IMR-90 (cell line): ENCODE data around the gene SLC25A5. TPM values are rescaled to one million over a fixed set of nuclear protein-coding genes. Genes with fewer than 3 reads are reported as not detected.

Experiments
- ATAC-seq: fragments of 200-7000 bp; cut with Tn5 transposase; 2 replicates; pipeline ENCODE4 v1.9.1; 2020; ENCODE audit warnings: low read depth, mild to moderate bottlenecking, moderate library complexity
- BruUV-seq: library from RNA; stranded (reverse); fragments of 400-500 nt; replicated peaks from 2 replicates; lab custom pipeline; 2021; lab: Mats Ljungman, UMichigan
- CTCF ChIA-PET: fragments of 300-600 bp; formaldehyde crosslinking; extraction: SDS; loops from one replicate; lab custom pipeline; 2021; ENCODE audit warnings: antibody characterized with exemption; lab: Yijun Ruan, JAX
- POLR2A ChIA-PET: fragments of 300-600 bp; sonication (Branson Sonifier 250); formaldehyde crosslinking; loops from one replicate; lab custom pipeline; 2022; ENCODE audit warnings: antibody characterized with exemption; ENCODE audit not compliant: unreplicated experiment; lab: Charles Lee
- DNase-seq: peaks from one replicate; pipeline ENCODE4 v3.0.0; 2013
- H2AFZ ChIP-seq: replicated peaks from 2 replicates; pipeline ENCODE3; 2013; ENCODE audit warnings: low read length, mild to moderate bottlenecking; ENCODE audit not compliant: poor library complexity
- H2AK5ac ChIP-seq: 2 replicates; pipeline ENCODE4 v1.6.1; 2013; ENCODE audit warnings: low read depth, low read length, inconsistent platforms
- H2AK9ac ChIP-seq: replicated peaks from 2 replicates; pipeline ENCODE3; 2013; ENCODE audit warnings: mild to moderate bottlenecking, low read depth, low read length, moderate library complexity; ENCODE audit not compliant: poor library complexity
- H2BK120ac ChIP-seq: 2 replicates; pipeline ENCODE4 v1.6.1; 2013; ENCODE audit warnings: low read depth, low read length, inconsistent platforms
- H2BK15ac ChIP-seq: 3 replicates; pipeline ENCODE4 v1.6.1; 2013; ENCODE audit warnings: low read depth, low read length, inconsistent platforms
- H2BK20ac ChIP-seq: 2 replicates; pipeline ENCODE4 v1.6.1; 2013; ENCODE audit warnings: low read depth, mild to moderate bottlenecking, inconsistent platforms, low read length, moderate library complexity
- H2BK5ac ChIP-seq: 2 replicates; pipeline ENCODE4 v1.6.1; 2013; ENCODE audit warnings: mild to moderate bottlenecking, low read depth, low read length, inconsistent platforms; ENCODE audit not compliant: poor library complexity, severe bottlenecking
- H3K14ac ChIP-seq: replicated peaks from 2 replicates; pipeline ENCODE4 v1.6.1; 2013; ENCODE audit warnings: low read depth, low read length, inconsistent platforms
- H3K18ac ChIP-seq: 2 replicates; pipeline ENCODE4 v1.6.1; 2013; ENCODE audit warnings: low read depth, low read length, control low read depth
- H3K23ac ChIP-seq: 2 replicates; pipeline ENCODE4 v1.6.1; 2013; ENCODE audit warnings: low read depth, low read length, inconsistent platforms
- H3K27ac ChIP-seq: 2 replicates; pipeline ENCODE4 v1.5.1; 2013; ENCODE audit warnings: mild to moderate bottlenecking, control low read depth, low read length; ENCODE audit not compliant: insufficient read depth
- H3K27me3 ChIP-seq: 2 replicates; pipeline ENCODE4 v1.6.1; 2013; ENCODE audit warnings: low read length; ENCODE audit not compliant: control insufficient read depth, insufficient read depth
- H3K36me3 ChIP-seq: 2 replicates; pipeline ENCODE4 v1.6.1; 2013; ENCODE audit warnings: low read length, mixed read lengths; ENCODE audit not compliant: control insufficient read depth, insufficient read depth
- H3K4ac ChIP-seq: 2 replicates; pipeline ENCODE4 v1.6.1; 2013; ENCODE audit warnings: low read depth, low read length, inconsistent platforms
- H3K4me1 ChIP-seq: 2 replicates; pipeline ENCODE4 v1.6.1; 2013; ENCODE audit warnings: low read length, mixed read lengths; ENCODE audit not compliant: control insufficient read depth, insufficient read depth
- H3K4me2 ChIP-seq: 2 replicates; pipeline ENCODE4 v1.6.1; 2013; ENCODE audit warnings: low read depth, mild to moderate bottlenecking, control low read depth, low read length, moderate library complexity
- H3K4me3 ChIP-seq: 2 replicates; pipeline ENCODE4 v1.5.1; 2013; ENCODE audit warnings: low read depth, mild to moderate bottlenecking, control low read depth, low read length, moderate library complexity; ENCODE audit not compliant: insufficient read depth
- H3K56ac ChIP-seq: 2 replicates; pipeline ENCODE4 v1.6.1; 2013; ENCODE audit warnings: low read length, inconsistent platforms; ENCODE audit not compliant: insufficient read depth; ENCODE audit errors: extremely low read depth
- H3K79me1 ChIP-seq, 2 experiments: 2 replicates each; pipeline ENCODE4 v1.6.1; 2013; ENCODE audit warnings: low read length in 2 of 2, inconsistent platforms in 1 of 2, low read depth in 1 of 2
- H3K9ac ChIP-seq: 2 replicates; pipeline ENCODE4 v1.6.1; 2013; ENCODE audit warnings: low read depth, low read length, control low read depth
- H3K9me1 ChIP-seq: 2 replicates; pipeline ENCODE4 v1.6.1; 2013; ENCODE audit warnings: low read length, inconsistent platforms; ENCODE audit not compliant: insufficient read depth
- H3K9me3 ChIP-seq: 2 replicates; pipeline ENCODE4 v1.6.1; 2013; ENCODE audit warnings: low read length; ENCODE audit not compliant: control insufficient read depth, insufficient read depth
- H4K20me1 ChIP-seq: 2 replicates; pipeline ENCODE4 v1.6.1; 2013; ENCODE audit warnings: low read length, inconsistent platforms; ENCODE audit not compliant: insufficient read depth
- H4K5ac ChIP-seq: 2 replicates; pipeline ENCODE4 v1.6.1; 2013; ENCODE audit warnings: mild to moderate bottlenecking, low read depth, low read length, control low read depth
- H4K8ac ChIP-seq, 2 experiments: 2 replicates each; pipeline ENCODE4 v1.6.1; 2013; ENCODE audit warnings: low read depth in 2 of 2, low read length in 2 of 2, control low read depth in 1 of 2, inconsistent platforms in 1 of 2
- H4K91ac ChIP-seq: 2 replicates; pipeline ENCODE4 v1.6.1; 2013; ENCODE audit warnings: low read depth, low read length, inconsistent platforms; ENCODE audit not compliant: insufficient read depth
- CEBPB ChIP-seq: IDR thresholded peaks from 2 replicates; pipeline ENCODE4 v1.6.1; 2012; ENCODE audit warnings: low read depth, low read length, improper control_type of control experiment
- CHD1 ChIP-seq: IDR thresholded peaks from 2 replicates; pipeline ENCODE4 v1.6.1; 2012; ENCODE audit warnings: low read depth, low read length, improper control_type of control experiment
- FOS ChIP-seq: fragments of 150-350 bp; IDR thresholded peaks from 2 replicates; pipeline ENCODE4 v1.6.1; 2016; ENCODE audit warnings: low read depth, low read length
- MAFK ChIP-seq: IDR thresholded peaks from 2 replicates; pipeline ENCODE4 v1.6.1; 2012; ENCODE audit warnings: low read depth, low read length, improper control_type of control experiment
- MAZ ChIP-seq: IDR thresholded peaks from 2 replicates; pipeline ENCODE4 v1.6.1; 2012; ENCODE audit warnings: low read depth, mild to moderate bottlenecking, low read length, improper control_type of control experiment, moderate library complexity, borderline replicate concordance
- MXI1 ChIP-seq: IDR thresholded peaks from 2 replicates; pipeline ENCODE4 v1.6.1; 2012; ENCODE audit warnings: low read depth, mild to moderate bottlenecking, low read length, moderate library complexity, borderline replicate concordance
- NFE2L2 ChIP-seq: fragments of 150-350 bp; IDR thresholded peaks from 2 replicates; pipeline ENCODE4 v1.6.1; 2016; ENCODE audit warnings: low read depth, mild to moderate bottlenecking, low read length
- POLR2A ChIP-seq: IDR thresholded peaks from 2 replicates; pipeline ENCODE4 v1.6.1; 2012; ENCODE audit warnings: mild to moderate bottlenecking, low read depth, low read length
- RAD21 ChIP-seq: IDR thresholded peaks from 2 replicates; pipeline ENCODE4 v1.6.1; 2012; ENCODE audit warnings: low read length, improper control_type of control experiment
- USF2 ChIP-seq: fragments of 150-350 bp; IDR thresholded peaks from 2 replicates; pipeline ENCODE4 v1.6.1; 2017; ENCODE audit warnings: mild to moderate bottlenecking, antibody characterized with exemption, low read length, low read depth
- WGBS, 2 experiments: methylation state at CpG; one replicate each; pipeline versions ENCODE4 v1.1.5 to v1.1.7; 2013; ENCODE audit warnings: missing lambda C conversion rate in 2 of 2; ENCODE audit not compliant: insufficient read length in 1 of 2; ENCODE audit errors: extremely low coverage in 2 of 2; 5-methylcytosine and 5-hydroxymethylcytosine counted together
- dilution Hi-C: fragments of 300-500 bp; cut with HindIII; formaldehyde crosslinking; loops from one replicate; pipeline ENCODE4 v1.14.3; 2018; ENCODE audit warnings: low sequenced_read_pairs; ENCODE audit not compliant: unreplicated experiment
- in situ Hi-C: fragments of 300-500 bp; cut with MboI; formaldehyde crosslinking; loops from 3 replicates; pipeline ENCODE4 v1.14.3; 2019; ENCODE audit warnings: low sequenced_read_pairs, inconsistent platforms, mixed read lengths
- intact Hi-C: fragments of 100-400 bp; cut with micrococcal nuclease; formaldehyde crosslinking; loops from 2 replicates; pipeline ENCODE4 v1.10.0; 2022
- polyA plus RNA-seq, 3 experiments: library from polyadenylated mRNA; depleted of rRNA; stranded (reverse); fragments of >200 nt; gene quantifications; 2 replicates each; pipeline ENCODE4 v1.2.3, GENCODE V29; 2012; ENCODE audit warnings: low replicate concordance in 1 of 3
- total RNA-seq: library from RNA; depleted of rRNA; stranded (reverse); fragments of >200 nt; gene quantifications from 2 replicates; pipeline ENCODE4 v1.2.3, GENCODE V29; 2012
- TF ChIP-seq, protein P1 (sequence below): fragments of 150-350 bp; IDR thresholded peaks from 2 replicates; pipeline ENCODE4 v1.6.1; 2016; ENCODE audit warnings: low read depth, mild to moderate bottlenecking, low read length, moderate library complexity, borderline replicate concordance

SLC25A5 gene
- total and polyA plus RNA-seq, 2 of the 4 experiments (the other 2 are of a cell fraction): 216 to 337 TPM

DNA sequence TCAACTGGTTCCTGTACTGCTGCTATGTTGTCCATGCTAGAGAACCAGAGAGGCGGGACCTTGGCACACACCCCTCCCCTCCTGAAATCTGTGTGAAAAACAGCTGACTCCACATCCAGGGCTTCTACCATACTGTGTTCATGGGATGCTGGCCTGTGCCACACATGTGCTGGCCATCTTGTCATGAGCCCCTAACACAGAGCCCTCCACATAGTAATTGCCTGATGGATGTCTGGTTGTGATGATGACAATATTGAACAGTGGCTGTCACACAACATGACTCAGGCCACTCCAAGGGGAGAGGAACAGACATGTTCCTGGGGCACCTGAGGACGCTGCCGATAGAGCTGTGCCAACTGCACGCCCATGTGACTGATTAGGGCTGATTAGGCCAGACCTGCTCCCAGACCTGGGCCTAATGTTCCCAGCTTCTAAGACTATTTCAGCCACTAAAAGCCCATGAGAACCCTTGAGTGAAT is 13.1 kb downstream of the SLC25A5 start:
- intact Hi-C loops: loop anchor here (10.0 kb wide), 1 partner anchor 733 kb away; no protein-coding TSS in a partner anchor
- BruUV-seq: no TSS peak
- ChIA-PET POLR2A (no interaction called here), CTCF (no interaction called here)
- Histone ChIP-seq H3K27me3 (no peaks in the 10 kb centered on the region), H3K79me1 (no peaks in the 10 kb centered on the region), H2BK5ac (no peak overlapping the region), H3K4me1 (peaks cover 4% of the 10 kb centered on the region), H3K36me3 (no peaks in the 10 kb centered on the region), H3K4ac (no peak overlapping the region), H4K8ac (no peak overlapping the region), H3K23ac (no peak overlapping the region), H2AFZ (no peak overlapping the region), H3K56ac (no peak overlapping the region), H3K9me1 (no peaks in the 10 kb centered on the region), H2AK9ac (no peak overlapping the region), H3K18ac (no peak overlapping the region), H2BK15ac (no peak overlapping the region), H2BK120ac (no peak overlapping the region), H4K20me1 (no peaks in the 10 kb centered on the region), H4K5ac (no peak overlapping the region), H2AK5ac (no peak overlapping the region), H3K4me2 (no peak overlapping the region), H4K91ac (no peak overlapping the region), H3K27ac (no peak overlapping the region), H3K14ac (no peak overlapping the region), H2BK20ac (no peak overlapping the region), H3K9ac (no peak overlapping the region), H3K9me3 (no peaks in the 10 kb centered on the region), H3K4me3 (no peak overlapping the region)
- in situ Hi-C loops: no loop called here
- no CpG with 5 or more reads among the region's 4 CpGs for WGBS, 2 experiments
- dilution Hi-C loops: no loop called here
- ATAC-seq (no peak), DNase-seq (no peak)
- no peak for TF ChIP-seq MXI1
- TF ChIP-seq CEBPB: no peak
- no peak for TF ChIP-seq USF2
- TF ChIP-seq, protein P1, sequence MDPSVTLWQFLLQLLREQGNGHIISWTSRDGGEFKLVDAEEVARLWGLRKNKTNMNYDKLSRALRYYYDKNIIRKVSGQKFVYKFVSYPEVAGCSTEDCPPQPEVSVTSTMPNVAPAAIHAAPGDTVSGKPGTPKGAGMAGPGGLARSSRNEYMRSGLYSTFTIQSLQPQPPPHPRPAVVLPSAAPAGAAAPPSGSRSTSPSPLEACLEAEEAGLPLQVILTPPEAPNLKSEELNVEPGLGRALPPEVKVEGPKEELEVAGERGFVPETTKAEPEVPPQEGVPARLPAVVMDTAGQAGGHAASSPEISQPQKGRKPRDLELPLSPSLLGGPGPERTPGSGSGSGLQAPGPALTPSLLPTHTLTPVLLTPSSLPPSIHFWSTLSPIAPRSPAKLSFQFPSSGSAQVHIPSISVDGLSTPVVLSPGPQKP: no peak
- TF ChIP-seq NFE2L2: no peak
- no peak for TF ChIP-seq POLR2A
- no peak for TF ChIP-seq CHD1
- no peak for TF ChIP-seq MAZ
- TF ChIP-seq RAD21: no peak
- TF ChIP-seq FOS: no peak
- no peak for TF ChIP-seq MAFK
